ENCODE data around the gene CFAP70. TPM values are rescaled to one million over a fixed set of nuclear protein-coding genes. Genes with fewer than 3 reads are reported as not detected.

The CFAP70 gene
- total RNA-seq, 1 donor from 2014 or later, result 1.5 TPM

- Histone ChIP-seq H3K9me3 (no peaks in the 10 kb centered on the region), H3K4me3 (no peak overlapping the region), H3K27ac (no peak overlapping the region), H3K36me3 (no peaks in the 10 kb centered on the region), H3K4me1 (no peaks in the 10 kb centered on the region), H3K27me3 (no peaks in the 10 kb centered on the region)
- intact Hi-C loops (cut with DNase I), result no loop called here
- DNase-seq (ENCODE audit: extremely low spot score in 2 of 2), result no peak
- no peak for TF ChIP-seq POLR2A (IDR thresholded peaks at IDR 0.05)
- TF ChIP-seq POLR2AphosphoS5 (IDR thresholded peaks at IDR 0.05; ENCODE audit: insufficient read depth in 1 of 2, low read depth in 1 of 2), result no peak
- no peak for TF ChIP-seq CTCF (IDR thresholded peaks at IDR 0.05)
These were observed 52.4 kb downstream of the CFAP70 start for GRCh38 chr10:73306171-73306708.

DNA sequence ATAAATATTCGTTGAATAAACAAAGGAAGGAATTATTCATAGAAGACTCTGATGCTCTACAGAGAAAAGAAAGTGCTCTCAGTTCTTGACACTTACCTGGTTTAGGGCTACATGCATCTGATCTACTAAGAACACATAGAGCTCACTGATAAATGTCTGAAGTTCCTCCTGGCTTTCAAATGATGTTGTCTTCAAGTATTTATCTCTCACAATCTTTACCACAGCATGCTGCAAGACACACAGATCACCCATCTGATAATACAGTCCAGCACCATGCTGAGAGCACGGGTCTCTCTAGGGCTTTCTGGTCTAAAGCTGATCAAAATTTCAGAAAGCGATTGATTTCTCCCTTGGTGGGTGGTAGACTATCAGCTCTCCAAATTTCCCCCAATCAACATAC lies 61.7 kb downstream of the CFAP70 start:
- H3K4me3 ChIP-seq, result no peak overlapping the region
- H3K27ac ChIP-seq, result no peak overlapping the region
- no peaks in the 10 kb centered on the region for H3K36me3 ChIP-seq
- intact Hi-C loops (cut with DNase I), result no loop called here
- H3K9me3 ChIP-seq, result no peaks in the 10 kb centered on the region
- H3K4me1 ChIP-seq, result no peaks in the 10 kb centered on the region
- TF ChIP-seq POLR2AphosphoS5 (IDR thresholded peaks at IDR 0.05; ENCODE audit: insufficient read depth in 1 of 2, low read depth in 1 of 2) (no peak), CTCF (IDR thresholded peaks at IDR 0.05) (no peak), POLR2A (IDR thresholded peaks at IDR 0.05) (no peak)
- H3K27me3 ChIP-seq, result no peaks in the 10 kb centered on the region
- no peak for DNase-seq (ENCODE audit: extremely low spot score in 2 of 2)

- intact Hi-C loops (cut with DNase I), result no loop called here
- Histone ChIP-seq H3K27me3 (no peaks in the 10 kb centered on the region), H3K36me3 (no peaks in the 10 kb centered on the region), H3K4me1 (no peaks in the 10 kb centered on the region), H3K4me3 (no peak overlapping the region), H3K9me3 (no peaks in the 10 kb centered on the region), H3K27ac (no peak overlapping the region)
- no peak for TF ChIP-seq POLR2A (IDR thresholded peaks at IDR 0.05)
- TF ChIP-seq CTCF (IDR thresholded peaks at IDR 0.05), result no peak
- TF ChIP-seq POLR2AphosphoS5 (IDR thresholded peaks at IDR 0.05; ENCODE audit: insufficient read depth in 1 of 2, low read depth in 1 of 2), result no peak
- DNase-seq (ENCODE audit: extremely low spot score in 2 of 2), result no peak
These were observed 65.2 kb downstream of the CFAP70 start for GRCh38 chr10:73293461-73293860.

GRCh38 chr10:73289958-73290357 lies 68.7 kb downstream of the CFAP70 start:
- no peak for TF ChIP-seq POLR2AphosphoS5 (IDR thresholded peaks at IDR 0.05; ENCODE audit: insufficient read depth in 1 of 2, low read depth in 1 of 2)
- no peak for TF ChIP-seq CTCF (IDR thresholded peaks at IDR 0.05)
- TF ChIP-seq POLR2A (IDR thresholded peaks at IDR 0.05), result no peak
- Histone ChIP-seq H3K4me3 (no peak overlapping the region), H3K4me1 (no peaks in the 10 kb centered on the region), H3K36me3 (no peaks in the 10 kb centered on the region), H3K27me3 (no peaks in the 10 kb centered on the region), H3K27ac (no peak overlapping the region), H3K9me3 (no peaks in the 10 kb centered on the region)
- no peak for DNase-seq (ENCODE audit: extremely low spot score in 2 of 2)
- intact Hi-C loops (cut with DNase I), result no loop called here

DNA sequence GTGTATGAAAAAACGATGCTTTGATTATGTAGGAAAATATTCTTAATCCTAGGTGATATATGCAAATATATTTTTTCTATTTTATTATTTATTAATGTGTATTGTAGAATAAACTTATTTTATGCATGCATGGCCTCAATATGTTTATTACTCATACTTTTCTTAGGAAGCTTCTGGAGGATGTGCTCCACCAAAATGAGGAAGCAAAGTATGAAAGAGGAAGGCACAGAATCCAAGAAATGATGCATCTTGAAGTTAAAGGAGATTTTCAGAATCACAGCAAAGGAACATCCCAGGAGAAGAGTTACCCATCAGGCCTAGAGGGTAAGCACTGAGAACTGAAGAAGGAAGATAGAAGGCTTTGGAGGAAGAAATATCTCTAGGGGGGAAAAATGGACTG lies 71.2 kb downstream of the CFAP70 start:
- no peak overlapping the region for H3K27ac ChIP-seq
- intact Hi-C loops (cut with DNase I), result no loop called here
- TF ChIP-seq POLR2A (IDR thresholded peaks at IDR 0.05) (no peak), CTCF (IDR thresholded peaks at IDR 0.05) (no peak), POLR2AphosphoS5 (IDR thresholded peaks at IDR 0.05; ENCODE audit: insufficient read depth in 1 of 2, low read depth in 1 of 2) (no peak)
- H3K9me3 ChIP-seq, result no peaks in the 10 kb centered on the region
- DNase-seq (ENCODE audit: extremely low spot score in 2 of 2), result no peak
- H3K27me3 ChIP-seq, result no peaks in the 10 kb centered on the region
- H3K4me3 ChIP-seq, result no peak overlapping the region
- H3K4me1 ChIP-seq, result no peaks in the 10 kb centered on the region
- H3K36me3 ChIP-seq, result no peaks in the 10 kb centered on the region
